ENCODE results near the gene IRGC.

Gene IRGC

GRCh38 chr19:43690890-43691289, 25.0 kb upstream of the IRGC start:
- Histone ChIP-seq H3K4me1 (ENCODE audit: low read length) (no peaks in the 10 kb centered on the region), H3F3A (ENCODE audit: insufficient read depth, low read length) (no peaks in the 10 kb centered on the region), H3K79me2 (ENCODE audit: low read length) (no peaks in the 10 kb centered on the region), H4K20me1 (ENCODE audit: insufficient read depth, low read length) (no peaks in the 10 kb centered on the region), H3K9ac (ENCODE audit: low read length) (no peak overlapping the region), H2AFZ (ENCODE audit: low read length) (no peak overlapping the region), H3K27ac (ENCODE audit: low read length) (no peak overlapping the region), H3K4me2 (ENCODE audit: low read depth, low read length) (no peak overlapping the region), H3K36me3 (replicated peaks; ENCODE audit: insufficient read depth, low read length) (no peaks in the 10 kb centered on the region), H3K27me3 (replicated peaks; ENCODE audit: insufficient read depth, low read length) (0 out of 2 replicates have a peak, but pooled peaks cover 3% of the 10 kb centered on the region), H3K9me3 (replicated peaks; ENCODE audit: insufficient read depth, low read length) (no peaks in the 10 kb centered on the region), H3K4me3 (ENCODE audit: low read length) (no peak overlapping the region), H3K9me2 (replicated peaks; ENCODE audit: insufficient read depth, low read length) (no peaks in the 10 kb centered on the region)
- DNase-seq, result no peak
- TF ChIP-seq CTCF (IDR thresholded peaks at IDR 0.05; ENCODE audit: low read length), result no peak
- TF ChIP-seq EZH2phosphoT487 (IDR thresholded peaks at IDR 0.05; ENCODE audit: low read length), result no peak
- no peak for TF ChIP-seq EZH2 (optimal IDR thresholded peaks at IDR 0.05; ENCODE audit: low read depth, low read length)

- no peaks in the 10 kb centered on the region for H3K9me3 ChIP-seq (replicated peaks; ENCODE audit: insufficient read depth, low read length)
- no peaks in the 10 kb centered on the region for H3K36me3 ChIP-seq (replicated peaks; ENCODE audit: insufficient read depth, low read length)
- TF ChIP-seq EZH2phosphoT487 (IDR thresholded peaks at IDR 0.05; ENCODE audit: low read length) (no peak), EZH2 (optimal IDR thresholded peaks at IDR 0.05; ENCODE audit: low read depth, low read length) (no peak), CTCF (IDR thresholded peaks at IDR 0.05; ENCODE audit: low read length) (no peak)
- no peaks in the 10 kb centered on the region for H3F3A ChIP-seq (ENCODE audit: insufficient read depth, low read length)
- H2AFZ ChIP-seq (ENCODE audit: low read length), result no peak overlapping the region
- no peak overlapping the region for H3K27ac ChIP-seq (ENCODE audit: low read length)
- no peak overlapping the region for H3K4me2 ChIP-seq (ENCODE audit: low read depth, low read length)
- H3K4me3 ChIP-seq (ENCODE audit: low read length), result no peak overlapping the region
- H3K9me2 ChIP-seq (replicated peaks; ENCODE audit: insufficient read depth, low read length), result no peaks in the 10 kb centered on the region
- 0 out of 2 replicates have a peak, but pooled peaks cover 3% of the 10 kb centered on the region for H3K27me3 ChIP-seq (replicated peaks; ENCODE audit: insufficient read depth, low read length)
- no peaks in the 10 kb centered on the region for H4K20me1 ChIP-seq (ENCODE audit: insufficient read depth, low read length)
- DNase-seq, result no peak
- no peaks in the 10 kb centered on the region for H3K79me2 ChIP-seq (ENCODE audit: low read length)
- no peaks in the 10 kb centered on the region for H3K4me1 ChIP-seq (ENCODE audit: low read length)
- no peak overlapping the region for H3K9ac ChIP-seq (ENCODE audit: low read length)
These were observed 24.1 kb upstream of the IRGC start for GRCh38 chr19:43691755-43692154.

GRCh38 chr19:43692385-43692784, 23.5 kb upstream of the IRGC start:
- no peak overlapping the region for H3K4me3 ChIP-seq (ENCODE audit: low read length)
- 0 out of 2 replicates have a peak, but pooled peaks cover 3% of the 10 kb centered on the region for H3K27me3 ChIP-seq (replicated peaks; ENCODE audit: insufficient read depth, low read length)
- no peak overlapping the region for H3K4me2 ChIP-seq (ENCODE audit: low read depth, low read length)
- no peaks in the 10 kb centered on the region for H3K9me2 ChIP-seq (replicated peaks; ENCODE audit: insufficient read depth, low read length)
- H2AFZ ChIP-seq (ENCODE audit: low read length), result no peak overlapping the region
- no peaks in the 10 kb centered on the region for H4K20me1 ChIP-seq (ENCODE audit: insufficient read depth, low read length)
- H3K4me1 ChIP-seq (ENCODE audit: low read length), result no peaks in the 10 kb centered on the region
- no peaks in the 10 kb centered on the region for H3K9me3 ChIP-seq (replicated peaks; ENCODE audit: insufficient read depth, low read length)
- no peaks in the 10 kb centered on the region for H3K36me3 ChIP-seq (replicated peaks; ENCODE audit: insufficient read depth, low read length)
- no peak for TF ChIP-seq CTCF (IDR thresholded peaks at IDR 0.05; ENCODE audit: low read length)
- no peak for TF ChIP-seq EZH2 (optimal IDR thresholded peaks at IDR 0.05; ENCODE audit: low read depth, low read length)
- TF ChIP-seq EZH2phosphoT487 (IDR thresholded peaks at IDR 0.05; ENCODE audit: low read length), result no peak
- no peak for DNase-seq
- no peak overlapping the region for H3K9ac ChIP-seq (ENCODE audit: low read length)
- no peak overlapping the region for H3K27ac ChIP-seq (ENCODE audit: low read length)
- no peaks in the 10 kb centered on the region for H3K79me2 ChIP-seq (ENCODE audit: low read length)
- H3F3A ChIP-seq (ENCODE audit: insufficient read depth, low read length), result no peaks in the 10 kb centered on the region

Data from MM.1S (cell line).